ENCODE data around the gene KPTN. TPM values are rescaled to one million over a fixed set of nuclear protein-coding genes. Genes with fewer than 3 reads are reported as not detected.

KPTN gene
- total and polyA plus RNA-seq, 2 of the 13 experiments (the other 11 are each of a cell fraction or from before 2014, with no cell fraction given) = 9.1 to 13.3 TPM

GRCh38 chr19:47471733-47472457 is 12.1 kb downstream of the KPTN start, which contains the start of gene SLC8A2 (continued):
- TF ChIP-seq, protein P1, sequence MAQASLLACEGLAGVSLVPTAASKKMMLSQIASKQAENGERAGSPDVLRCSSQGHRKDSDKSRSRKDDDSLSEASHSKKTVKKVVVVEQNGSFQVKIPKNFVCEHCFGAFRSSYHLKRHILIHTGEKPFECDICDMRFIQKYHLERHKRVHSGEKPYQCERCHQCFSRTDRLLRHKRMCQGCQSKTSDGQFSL (CRISPR knock-in tag; IDR thresholded peaks at IDR 0.05) = no peak
- TF ChIP-seq FOSL2 (CRISPR knock-in tag; IDR thresholded peaks at IDR 0.05) (no peak), MXD4 (CRISPR knock-in tag; IDR thresholded peaks at IDR 0.05) (no peak), ZNF550 (CRISPR knock-in tag; IDR thresholded peaks at IDR 0.05; ENCODE audit: borderline replicate concordance) (no peak), SMARCC2 (IDR thresholded peaks at IDR 0.05) (no peak), ZNF205 (CRISPR knock-in tag; IDR thresholded peaks at IDR 0.05) (no peak), PLRG1 (conservative IDR thresholded peaks at IDR 0.05) (no peak), CERS6 (CRISPR knock-in tag; IDR thresholded peaks at IDR 0.05) (no peak), KDM2A (CRISPR knock-in tag; IDR thresholded peaks at IDR 0.05; ENCODE audit: borderline replicate concordance, low read depth) (no peak), ELF4 (CRISPR knock-in tag; IDR thresholded peaks at IDR 0.05; ENCODE audit: borderline replicate concordance) (no peak), ZNF292 (CRISPR knock-in tag; IDR thresholded peaks at IDR 0.05; ENCODE audit: borderline replicate concordance, low read depth) (no peak)
- TF ChIP-seq, protein P2, sequence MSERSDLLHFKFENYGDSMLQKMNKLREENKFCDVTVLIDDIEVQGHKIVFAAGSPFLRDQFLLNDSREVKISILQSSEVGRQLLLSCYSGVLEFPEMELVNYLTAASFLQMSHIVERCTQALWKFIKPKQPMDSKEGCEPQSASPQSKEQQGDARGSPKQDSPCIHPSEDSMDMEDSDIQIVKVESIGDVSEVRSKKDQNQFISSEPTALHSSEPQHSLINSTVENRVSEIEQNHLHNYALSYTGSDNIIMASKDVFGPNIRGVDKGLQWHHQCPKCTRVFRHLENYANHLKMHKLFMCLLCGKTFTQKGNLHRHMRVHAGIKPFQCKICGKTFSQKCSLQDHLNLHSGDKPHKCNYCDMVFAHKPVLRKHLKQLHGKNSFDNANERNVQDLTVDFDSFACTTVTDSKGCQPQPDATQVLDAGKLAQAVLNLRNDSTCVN (CRISPR knock-in tag; IDR thresholded peaks at IDR 0.05; ENCODE audit: borderline replicate concordance) = no peak
- TF ChIP-seq, protein P3, sequence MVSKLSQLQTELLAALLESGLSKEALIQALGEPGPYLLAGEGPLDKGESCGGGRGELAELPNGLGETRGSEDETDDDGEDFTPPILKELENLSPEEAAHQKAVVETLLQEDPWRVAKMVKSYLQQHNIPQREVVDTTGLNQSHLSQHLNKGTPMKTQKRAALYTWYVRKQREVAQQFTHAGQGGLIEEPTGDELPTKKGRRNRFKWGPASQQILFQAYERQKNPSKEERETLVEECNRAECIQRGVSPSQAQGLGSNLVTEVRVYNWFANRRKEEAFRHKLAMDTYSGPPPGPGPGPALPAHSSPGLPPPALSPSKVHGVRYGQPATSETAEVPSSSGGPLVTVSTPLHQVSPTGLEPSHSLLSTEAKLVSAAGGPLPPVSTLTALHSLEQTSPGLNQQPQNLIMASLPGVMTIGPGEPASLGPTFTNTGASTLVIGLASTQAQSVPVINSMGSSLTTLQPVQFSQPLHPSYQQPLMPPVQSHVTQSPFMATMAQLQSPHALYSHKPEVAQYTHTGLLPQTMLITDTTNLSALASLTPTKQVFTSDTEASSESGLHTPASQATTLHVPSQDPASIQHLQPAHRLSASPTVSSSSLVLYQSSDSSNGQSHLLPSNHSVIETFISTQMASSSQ (IDR thresholded peaks at IDR 0.05; ENCODE audit: low read depth) = no peak
- TF ChIP-seq, protein P3 (CRISPR knock-in tag; IDR thresholded peaks at IDR 0.05; ENCODE audit: borderline replicate concordance) = no peak
- TF ChIP-seq, protein P4, sequence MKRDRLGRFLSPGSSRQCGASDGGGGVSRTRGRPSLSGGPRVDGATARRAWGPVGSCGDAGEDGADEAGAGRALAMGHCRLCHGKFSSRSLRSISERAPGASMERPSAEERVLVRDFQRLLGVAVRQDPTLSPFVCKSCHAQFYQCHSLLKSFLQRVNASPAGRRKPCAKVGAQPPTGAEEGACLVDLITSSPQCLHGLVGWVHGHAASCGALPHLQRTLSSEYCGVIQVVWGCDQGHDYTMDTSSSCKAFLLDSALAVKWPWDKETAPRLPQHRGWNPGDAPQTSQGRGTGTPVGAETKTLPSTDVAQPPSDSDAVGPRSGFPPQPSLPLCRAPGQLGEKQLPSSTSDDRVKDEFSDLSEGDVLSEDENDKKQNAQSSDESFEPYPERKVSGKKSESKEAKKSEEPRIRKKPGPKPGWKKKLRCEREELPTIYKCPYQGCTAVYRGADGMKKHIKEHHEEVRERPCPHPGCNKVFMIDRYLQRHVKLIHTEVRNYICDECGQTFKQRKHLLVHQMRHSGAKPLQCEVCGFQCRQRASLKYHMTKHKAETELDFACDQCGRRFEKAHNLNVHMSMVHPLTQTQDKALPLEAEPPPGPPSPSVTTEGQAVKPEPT (CRISPR knock-in tag; IDR thresholded peaks at IDR 0.05; ENCODE audit: low read depth) = no peak
- TF ChIP-seq, protein P5, sequence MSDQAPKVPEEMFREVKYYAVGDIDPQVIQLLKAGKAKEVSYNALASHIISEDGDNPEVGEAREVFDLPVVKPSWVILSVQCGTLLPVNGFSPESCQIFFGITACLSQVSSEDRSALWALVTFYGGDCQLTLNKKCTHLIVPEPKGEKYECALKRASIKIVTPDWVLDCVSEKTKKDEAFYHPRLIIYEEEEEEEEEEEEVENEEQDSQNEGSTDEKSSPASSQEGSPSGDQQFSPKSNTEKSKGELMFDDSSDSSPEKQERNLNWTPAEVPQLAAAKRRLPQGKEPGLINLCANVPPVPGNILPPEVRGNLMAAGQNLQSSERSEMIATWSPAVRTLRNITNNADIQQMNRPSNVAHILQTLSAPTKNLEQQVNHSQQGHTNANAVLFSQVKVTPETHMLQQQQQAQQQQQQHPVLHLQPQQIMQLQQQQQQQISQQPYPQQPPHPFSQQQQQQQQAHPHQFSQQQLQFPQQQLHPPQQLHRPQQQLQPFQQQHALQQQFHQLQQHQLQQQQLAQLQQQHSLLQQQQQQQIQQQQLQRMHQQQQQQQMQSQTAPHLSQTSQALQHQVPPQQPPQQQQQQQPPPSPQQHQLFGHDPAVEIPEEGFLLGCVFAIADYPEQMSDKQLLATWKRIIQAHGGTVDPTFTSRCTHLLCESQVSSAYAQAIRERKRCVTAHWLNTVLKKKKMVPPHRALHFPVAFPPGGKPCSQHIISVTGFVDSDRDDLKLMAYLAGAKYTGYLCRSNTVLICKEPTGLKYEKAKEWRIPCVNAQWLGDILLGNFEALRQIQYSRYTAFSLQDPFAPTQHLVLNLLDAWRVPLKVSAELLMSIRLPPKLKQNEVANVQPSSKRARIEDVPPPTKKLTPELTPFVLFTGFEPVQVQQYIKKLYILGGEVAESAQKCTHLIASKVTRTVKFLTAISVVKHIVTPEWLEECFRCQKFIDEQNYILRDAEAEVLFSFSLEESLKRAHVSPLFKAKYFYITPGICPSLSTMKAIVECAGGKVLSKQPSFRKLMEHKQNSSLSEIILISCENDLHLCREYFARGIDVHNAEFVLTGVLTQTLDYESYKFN (CRISPR knock-in tag; conservative IDR thresholded peaks at IDR 0.05) = no peak
